Activated CD4-positive, CD25-positive, alpha-beta regulatory T cell treated with anti-CD3 and anti-CD28 coated beads, Interleukin-2, amount 50 U/mL, for 16 hours (primary cell): ENCODE results near the gene CYP4F12.

Experiments used
- DNase-seq: peaks from one replicate; pipeline ENCODE4 v3.0.0-alpha.2; 2020; ENCODE audit warnings: low read depth, low spot score

The CYP4F12 gene, protein sequence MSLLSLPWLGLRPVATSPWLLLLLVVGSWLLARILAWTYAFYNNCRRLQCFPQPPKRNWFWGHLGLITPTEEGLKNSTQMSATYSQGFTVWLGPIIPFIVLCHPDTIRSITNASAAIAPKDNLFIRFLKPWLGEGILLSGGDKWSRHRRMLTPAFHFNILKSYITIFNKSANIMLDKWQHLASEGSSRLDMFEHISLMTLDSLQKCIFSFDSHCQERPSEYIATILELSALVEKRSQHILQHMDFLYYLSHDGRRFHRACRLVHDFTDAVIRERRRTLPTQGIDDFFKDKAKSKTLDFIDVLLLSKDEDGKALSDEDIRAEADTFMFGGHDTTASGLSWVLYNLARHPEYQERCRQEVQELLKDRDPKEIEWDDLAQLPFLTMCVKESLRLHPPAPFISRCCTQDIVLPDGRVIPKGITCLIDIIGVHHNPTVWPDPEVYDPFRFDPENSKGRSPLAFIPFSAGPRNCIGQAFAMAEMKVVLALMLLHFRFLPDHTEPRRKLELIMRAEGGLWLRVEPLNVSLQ

DNA sequence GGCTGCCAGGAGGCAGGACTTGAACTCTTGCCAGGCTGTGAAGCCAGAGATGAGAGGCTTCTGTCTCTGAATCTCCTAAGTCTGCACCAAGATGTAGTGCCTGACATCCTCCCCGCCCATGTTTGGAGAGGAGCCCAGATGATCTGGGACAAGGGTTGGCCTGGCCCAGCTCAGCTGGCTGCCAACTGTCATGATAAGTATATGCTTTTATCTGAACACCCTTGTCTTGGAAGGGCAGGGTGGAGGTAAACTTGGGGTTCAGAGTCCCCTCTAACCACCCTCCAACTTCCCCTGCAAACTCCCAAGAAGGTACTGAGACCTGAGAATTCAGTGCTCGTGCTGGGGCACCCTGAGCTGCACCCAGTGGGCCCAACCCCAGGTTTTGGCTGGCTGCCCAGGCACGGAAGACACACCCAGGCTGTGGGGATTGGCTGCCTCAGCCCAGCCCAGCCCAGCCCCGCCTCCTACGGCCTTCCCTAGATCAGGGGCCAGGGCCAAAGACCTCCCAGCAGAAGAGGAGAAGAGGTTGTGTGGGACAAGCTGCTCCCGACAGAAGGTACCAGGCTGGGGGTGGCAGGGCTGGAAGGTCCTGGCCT, at the start of gene CYP4F12:
Gene CYP4F12, plus strand, starts transcription at position 508 of the 596 bp plus-strand sequence. CDS start 443 bp downstream, outside the sequence.
- no peak for DNase-seq

DNA sequence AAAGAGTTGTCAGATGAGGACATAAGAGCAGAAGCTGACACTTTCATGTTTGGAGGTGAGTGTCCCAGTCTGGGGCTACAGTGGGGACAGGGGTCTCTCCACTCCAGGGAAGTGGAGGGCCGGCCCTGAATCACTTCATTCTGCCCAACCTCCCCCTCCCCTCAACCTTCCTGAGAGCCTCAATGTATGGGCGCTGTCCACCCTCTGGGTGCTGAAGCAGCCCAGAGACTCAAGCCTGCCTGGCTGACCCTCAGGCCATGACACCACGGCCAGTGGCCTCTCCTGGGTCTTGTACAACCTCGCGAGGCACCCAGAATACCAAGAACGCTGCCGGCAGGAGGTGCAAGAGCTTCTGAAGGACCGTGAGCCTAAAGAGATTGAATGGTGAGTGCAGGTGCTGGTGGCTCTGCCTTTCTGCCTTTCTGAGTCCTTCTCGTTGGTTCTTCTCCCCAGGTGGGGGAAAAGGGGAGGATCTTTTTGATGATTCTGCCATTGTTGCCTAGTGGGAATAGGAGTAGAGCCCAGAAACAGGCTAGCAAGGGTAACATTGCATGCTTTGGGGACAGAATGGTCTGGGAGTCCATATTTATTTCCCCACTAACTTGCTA, 49.1 kb upstream of the CYP4F12 start:
- DNase-seq: no peak

DNA sequence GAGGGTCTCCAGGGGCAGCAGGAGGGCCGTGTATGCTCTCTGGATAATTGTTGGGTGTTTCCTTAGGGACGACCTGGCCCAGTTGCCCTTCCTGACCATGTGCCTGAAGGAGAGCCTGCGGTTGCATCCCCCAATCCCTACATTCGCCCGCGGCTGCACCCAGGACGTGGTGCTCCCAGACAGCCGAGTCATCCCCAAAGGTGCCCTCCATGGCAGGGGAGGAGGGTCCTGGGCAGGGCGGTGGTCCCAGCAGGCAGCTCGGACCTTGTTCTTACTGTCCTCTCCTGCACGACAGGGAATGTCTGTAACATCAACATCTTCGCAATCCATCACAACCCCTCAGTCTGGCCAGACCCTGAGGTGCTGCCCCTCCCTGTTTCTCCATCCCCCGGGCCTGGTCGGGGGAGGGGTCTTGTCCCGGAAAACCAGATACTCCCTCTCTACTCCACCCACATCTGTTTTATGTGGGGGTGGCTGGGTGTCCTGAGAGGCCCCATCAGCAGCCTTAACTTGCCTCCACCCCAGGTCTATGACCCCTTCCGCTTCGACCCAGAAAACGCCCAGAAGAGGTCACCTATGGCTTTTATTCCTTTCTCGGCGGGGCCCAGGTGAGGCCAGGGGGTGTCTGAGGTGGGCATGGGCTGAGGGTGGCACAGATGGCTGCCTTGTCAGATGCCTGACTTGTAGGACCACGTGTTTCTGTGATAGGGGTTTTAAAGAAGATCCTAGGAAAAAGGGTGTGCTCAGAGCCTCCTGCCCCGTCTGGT, 44.5 kb upstream of the CYP4F12 start:
- no peak for DNase-seq

DNA sequence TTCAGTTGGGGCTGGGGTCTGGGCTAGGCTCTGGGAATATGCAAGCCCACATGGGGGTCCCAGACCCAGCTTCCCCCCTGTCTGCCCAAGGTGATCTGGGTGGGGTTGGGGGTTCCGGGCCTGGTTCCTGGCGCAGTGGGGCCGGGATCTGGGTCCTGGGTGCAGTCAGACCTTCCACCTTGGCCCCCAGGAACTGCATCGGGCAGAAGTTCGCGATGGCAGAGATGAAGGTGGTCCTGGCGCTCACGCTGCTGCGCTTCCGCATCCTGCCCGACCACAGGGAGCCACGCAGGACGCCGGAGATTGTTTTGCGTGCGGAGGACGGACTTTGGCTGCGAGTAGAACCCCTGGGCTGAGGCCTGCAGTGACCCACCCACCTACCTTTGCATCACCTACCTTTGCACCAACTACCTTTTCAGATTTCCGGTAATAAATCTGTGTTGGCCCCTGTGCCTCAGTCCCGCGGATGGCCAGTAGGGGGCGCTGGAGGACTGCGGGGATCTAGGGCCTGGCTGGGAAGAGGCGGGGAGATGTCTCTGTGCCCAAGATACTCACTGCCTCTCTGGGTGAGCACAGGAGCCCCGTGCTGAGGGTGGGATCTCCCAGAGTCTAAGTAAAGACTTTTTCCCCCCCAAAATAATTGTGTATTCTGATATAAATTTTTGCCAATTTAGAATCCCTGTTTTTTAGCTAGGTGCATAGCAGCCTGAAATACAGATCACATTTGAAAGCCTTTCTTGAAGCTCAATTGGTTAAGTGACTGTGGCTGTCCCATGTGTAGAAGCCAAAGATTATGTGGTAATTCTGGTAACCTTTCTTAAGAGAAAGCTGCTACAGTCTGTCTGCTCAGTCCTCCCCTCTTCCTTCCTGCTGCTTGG, 43.6 kb upstream of the CYP4F12 start:
- peak; percentile 77 for DNase-seq

DNA sequence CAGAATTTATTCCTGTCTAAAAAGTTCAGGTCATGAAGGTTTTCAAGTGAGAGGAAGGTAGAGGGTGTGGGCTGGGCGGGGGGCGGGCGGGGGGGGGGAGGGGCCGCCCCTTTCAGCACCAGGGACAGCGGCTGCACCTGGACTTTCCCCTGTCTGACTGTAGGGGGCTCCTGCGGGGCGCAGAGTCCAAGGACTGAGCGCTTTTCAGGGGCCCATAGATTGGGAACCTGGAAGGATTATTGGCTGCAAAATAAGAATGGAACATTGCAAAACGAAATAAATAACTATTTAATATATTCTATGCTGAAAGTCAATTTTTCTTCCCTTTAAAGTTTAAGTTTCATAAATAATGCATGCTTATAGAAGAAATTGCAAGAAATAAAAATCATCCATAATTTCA, 41.1 kb upstream of the CYP4F12 start:
- no peak for DNase-seq

DNA sequence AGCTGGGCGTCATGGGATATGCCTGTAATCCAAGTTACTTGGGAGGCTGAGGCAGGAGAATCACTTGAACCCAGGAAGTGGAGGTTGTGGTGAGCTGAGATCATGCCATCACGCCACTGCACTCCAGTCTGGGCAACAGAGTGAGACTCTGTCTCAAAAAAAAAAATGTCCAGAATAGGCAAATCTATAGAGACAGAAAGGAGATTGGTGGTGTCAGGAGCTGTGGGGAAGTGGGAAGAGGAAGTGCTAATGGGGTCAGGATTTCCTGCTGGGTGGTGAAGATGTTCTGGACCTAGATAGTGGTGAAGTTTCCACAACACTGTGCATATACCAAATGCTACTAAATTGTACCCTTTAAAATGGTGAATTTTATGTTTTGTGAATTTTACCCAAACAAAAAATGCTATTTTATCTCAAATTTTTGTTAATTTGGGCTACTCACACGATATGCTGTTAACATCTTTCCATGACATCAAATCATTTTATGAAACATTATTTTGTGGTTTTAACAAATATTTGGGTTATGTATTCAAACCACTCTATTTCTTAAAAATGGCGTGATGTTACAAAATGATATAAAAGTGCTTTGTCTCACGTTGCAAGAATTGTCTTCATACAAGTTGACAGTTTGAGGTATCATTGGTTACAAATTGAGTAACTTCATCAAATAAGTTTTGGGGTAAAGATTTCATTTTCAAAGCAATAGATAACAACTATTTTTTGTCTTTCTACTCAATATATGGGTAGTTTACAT, 39.6 kb upstream of the CYP4F12 start:
- DNase-seq: no peak

DNA sequence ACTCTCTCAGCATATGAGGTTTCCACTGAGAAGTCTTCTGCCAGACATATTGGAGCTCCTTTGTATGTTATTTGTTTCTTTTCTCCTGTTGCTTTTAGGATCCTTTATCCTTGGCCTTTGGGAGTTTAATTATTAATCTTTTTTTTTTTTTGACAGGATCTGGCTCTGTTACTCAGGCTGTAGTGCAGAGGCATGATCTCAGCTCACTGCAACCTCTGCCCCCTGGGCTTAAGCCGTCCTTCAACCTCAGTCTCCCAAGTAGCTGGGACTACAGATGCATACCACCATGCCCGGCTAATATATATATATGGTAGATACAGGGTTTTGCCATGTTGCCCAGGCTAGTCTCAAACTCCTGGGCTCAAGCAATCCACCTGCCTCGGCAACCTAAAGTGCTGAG, 38.8 kb upstream of the CYP4F12 start:
- no peak for DNase-seq

DNA sequence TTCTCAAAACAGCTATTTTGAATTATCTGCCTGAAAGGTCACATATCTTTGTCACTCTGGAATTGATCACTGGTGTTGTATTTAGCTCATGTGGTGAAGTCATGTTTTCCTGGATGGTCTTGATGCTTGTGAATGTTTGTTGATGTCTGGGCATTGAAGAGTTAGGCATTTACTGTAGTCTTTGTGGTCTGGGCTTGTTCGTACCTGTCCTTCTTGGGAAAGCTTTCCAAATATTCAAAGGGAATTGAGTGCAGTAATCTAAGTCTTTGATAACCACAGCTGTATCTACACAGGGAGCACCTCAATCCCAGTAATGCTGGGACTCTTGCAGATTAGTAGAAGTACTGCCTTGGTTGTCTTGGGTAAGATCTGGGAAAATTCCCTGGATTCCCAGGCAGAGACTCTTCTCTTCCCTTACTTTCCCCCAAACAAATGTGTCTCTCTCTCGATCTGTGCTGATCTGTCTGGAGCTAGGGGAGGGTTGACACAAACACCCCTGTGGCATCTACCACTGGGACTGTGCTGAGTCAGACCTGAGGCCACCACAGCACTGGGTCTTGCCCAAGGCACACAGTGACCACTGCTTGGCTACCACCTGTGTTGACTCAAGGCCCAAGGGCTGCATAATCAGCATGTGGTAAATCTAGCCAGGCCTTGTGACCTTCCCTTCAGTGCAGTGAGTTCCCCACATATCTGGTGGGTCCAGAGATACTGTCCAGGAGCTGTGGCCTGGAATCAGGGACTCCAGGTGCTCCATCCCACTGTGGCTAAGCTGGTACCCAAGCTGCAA, 37.7 kb upstream of the CYP4F12 start:
- no peak for DNase-seq

DNA sequence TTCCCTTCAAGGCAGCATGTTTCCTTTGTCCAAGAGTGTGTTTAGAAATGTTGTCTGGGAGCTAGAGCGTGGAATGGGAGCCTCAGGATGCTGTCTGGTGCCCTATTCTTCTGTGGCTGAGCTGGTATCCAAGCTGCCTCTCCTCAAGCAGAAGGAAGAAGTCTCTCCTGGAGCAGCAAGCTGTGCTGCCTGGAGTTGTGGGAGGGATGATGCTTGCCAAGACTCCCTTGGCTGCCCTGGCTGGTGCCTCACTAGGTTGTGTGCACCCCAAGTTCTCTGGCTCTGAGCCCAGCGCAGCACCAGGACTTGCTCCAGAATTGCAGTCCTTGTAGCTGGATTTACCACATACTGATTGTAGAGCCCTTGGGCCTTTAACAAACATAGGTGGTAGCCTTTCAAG, 36.9 kb upstream of the CYP4F12 start:
- no peak for DNase-seq

DNA sequence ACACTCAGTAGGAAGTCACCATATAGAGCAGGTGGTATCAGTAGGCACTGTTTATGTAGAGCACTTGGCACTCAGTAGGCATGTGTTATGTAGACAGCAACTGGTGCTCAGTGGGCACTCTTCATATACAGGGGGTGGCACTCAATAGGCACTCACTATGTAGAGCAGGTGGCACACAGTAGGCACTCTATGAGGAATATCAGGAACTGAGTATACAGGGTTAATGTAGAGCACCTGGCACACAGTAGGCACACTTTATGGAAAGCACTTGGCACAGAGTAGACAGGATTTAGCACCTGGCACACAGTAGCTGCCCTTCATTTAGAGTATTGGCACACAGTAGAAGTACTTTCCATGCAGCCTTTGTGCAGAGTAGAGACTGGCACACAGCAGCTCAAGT, 33.3 kb upstream of the CYP4F12 start:
- no peak for DNase-seq

DNA sequence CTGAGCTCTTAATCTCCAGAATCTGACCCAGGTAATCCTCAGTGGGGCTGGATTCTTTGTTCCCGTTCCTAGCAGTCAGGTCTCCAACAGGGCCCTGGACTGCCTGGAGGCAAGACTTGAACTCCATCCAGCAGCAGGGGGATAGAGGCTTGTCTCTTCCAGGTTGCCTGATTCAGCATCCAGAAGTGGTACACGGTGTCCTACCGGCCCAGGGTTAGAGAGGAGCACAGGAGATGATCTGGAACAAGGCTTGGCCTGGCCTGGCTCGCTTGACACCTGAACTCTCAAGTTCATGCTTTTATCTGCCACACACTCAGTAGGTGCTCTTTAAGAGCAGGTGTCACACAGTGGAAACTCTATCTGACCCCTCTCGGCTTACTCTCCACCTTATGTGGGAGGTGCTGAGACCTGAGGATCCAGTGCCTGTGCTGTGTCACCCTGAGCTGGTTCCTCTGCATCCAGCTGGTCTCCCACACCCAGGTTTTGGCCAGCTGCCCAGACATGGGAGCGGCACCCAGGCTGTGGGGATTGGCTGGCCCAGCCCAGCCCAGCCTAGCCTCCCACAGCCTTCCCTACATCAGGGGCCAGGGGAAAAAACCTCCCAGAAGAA, 32.5 kb upstream of the CYP4F12 start, which contains the start of gene CYP4F3:
Gene CYP4F3, plus strand, starts transcription at position 604 of the 610 bp plus-strand sequence. CDS start 519 bp downstream, outside the sequence.
- DNase-seq: no peak

DNA sequence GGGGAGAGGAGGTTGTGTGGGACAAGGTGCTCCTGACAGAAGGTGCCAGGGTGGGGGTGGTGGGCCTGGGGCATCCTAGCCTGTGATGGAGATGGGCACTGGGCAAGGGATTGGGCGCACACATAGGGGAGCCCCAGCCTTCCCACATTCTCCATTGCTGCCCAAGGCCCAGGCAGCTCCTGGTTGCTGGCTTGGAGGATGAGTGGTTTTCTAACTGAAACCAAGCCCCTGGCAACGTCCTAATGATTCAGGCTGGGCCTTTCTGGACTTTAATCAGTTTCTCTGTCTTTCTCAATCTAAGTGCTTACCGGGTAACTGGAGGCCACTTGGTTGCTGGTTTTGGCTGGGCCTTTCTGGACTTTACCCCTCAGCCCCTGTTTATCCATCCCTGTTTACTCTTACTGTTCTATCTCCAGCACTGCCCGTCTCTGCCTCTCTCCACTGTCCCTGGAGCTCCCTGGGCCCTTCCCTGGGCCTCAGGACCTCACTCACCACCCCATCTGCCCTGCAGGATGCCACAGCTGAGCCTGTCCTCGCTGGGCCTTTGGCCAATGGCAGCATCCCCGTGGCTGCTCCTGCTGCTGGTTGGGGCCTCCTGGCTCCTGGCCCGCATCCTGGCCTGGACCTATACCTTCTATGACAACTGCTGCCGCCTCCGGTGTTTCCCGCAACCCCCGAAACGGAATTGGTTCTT, 31.8 kb upstream of the CYP4F12 start:
- no peak for DNase-seq

DNA sequence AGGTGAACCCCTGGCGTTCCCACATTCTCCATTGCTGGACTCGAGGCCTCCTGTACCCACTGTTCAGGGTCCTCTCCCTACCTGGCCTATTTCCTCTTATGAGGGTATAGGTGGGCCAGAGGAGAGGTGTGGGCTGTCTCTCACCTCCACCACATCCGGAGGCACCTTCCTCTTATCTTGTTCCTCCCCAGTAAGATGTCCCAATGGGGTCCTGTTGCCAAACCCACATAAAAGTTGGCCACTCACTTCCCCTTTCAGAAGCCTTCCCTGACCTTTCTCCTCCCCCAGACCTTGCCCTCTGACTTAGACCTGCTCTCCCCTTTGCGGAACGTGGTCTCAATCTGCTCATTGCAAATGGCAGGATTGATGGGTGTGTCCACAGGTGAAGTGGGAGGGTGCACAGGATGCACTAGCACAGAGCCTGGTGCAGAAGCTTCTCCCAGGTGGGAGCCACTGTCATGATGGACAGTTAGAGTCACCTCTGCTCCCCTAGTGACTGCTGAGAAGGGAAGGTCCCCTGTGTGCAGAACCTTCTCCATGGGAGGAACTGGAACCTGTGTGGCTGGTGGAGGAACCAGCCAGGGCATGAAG, 30.9 kb upstream of the CYP4F12 start:
- no peak for DNase-seq

DNA sequence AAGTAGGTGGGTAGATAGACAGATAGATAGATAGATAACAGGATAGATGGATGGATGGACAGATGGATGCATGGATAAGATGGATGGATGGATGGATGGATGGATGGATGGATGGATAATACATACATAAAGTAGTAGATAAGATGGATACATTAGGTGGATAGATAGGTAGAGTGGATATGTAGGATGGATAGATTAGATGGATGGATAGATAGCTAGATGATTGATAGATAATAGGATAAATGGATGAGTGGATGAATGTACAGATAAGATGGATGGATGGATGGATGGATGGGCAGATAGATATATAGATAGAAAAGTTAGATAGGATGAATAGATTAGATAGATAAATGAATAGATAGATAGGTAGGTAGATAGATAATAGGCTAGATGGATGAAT, 30.1 kb upstream of the CYP4F12 start:
- DNase-seq: no peak

DNA sequence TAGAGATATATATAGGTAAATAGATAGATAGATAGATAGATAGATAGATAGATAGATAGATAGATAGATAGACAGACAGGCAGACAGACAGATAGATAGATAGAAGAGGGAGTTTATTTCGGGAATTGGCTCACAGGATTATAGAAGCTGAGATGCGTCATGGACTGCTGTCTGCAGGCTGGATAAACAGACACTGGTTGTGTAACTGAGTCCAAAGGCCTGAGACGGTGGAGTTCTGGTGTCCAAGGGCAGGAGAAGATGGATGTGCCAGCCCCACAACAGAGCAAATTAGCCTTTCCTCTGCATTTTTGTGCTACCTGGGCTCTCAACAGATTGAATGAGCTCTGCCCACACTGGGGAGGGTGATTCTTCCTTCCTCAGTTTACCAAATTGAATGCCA, 29.5 kb upstream of the CYP4F12 start:
- no peak for DNase-seq

DNA sequence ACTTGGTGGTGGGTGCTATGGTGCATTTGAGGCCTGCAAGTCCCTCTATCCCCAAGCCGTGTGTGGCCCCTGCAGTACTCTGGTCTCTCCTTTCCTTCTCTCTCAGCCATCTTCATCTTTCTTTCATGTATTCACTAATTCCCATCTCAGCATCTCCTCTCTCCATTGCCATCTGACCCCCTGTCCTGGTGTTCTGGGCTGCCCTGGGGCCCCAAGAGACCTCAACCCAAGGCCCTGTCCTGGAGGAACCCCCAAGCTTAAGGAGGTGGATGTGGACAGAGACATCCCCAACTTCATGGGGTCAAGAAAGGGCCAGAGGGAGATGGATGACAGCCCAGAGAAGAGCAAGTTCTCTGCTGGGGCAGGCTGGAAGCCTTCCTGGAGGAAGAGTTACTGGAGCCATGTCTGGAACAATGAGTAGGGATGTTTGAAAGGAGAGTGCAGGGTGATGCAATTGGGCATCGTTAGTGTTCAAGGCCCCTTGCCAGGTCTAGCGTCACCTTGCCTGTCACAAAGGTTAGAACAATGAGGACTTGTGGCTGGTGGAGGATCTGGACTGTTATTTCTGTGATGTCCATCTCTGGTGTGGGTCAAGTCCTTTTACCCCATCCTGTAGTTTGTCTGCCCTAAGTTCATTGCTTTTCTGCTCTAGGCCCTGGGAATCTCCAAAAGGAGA, 28.7 kb upstream of the CYP4F12 start:
- no peak for DNase-seq

DNA sequence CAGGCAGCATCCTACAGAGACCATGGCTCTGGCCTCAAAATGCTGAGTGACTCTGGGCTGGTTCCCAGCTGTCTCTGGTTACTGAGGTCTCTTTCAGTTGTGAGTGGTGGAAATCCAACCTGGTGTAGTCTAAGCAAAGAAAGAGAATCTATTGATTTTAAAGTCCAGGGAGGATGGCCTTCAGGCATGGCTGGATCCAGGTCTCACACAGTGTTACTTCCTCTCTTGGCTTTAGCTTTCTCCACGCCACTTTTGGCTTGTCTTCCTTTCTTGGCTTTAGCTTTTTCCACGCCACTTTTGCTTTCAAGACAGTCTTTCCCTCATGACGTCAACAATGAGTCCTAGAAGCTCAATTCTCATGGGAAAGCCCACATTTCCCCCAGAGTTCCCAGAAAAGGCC, 28.1 kb upstream of the CYP4F12 start:
- no peak for DNase-seq
